ENCODE results near the gene RHNO1.
"Not testable (repeated sequence)": the region's sequence is repeated elsewhere in the genome, so short reads cannot be mapped to it uniquely, and the experiment has no call there.

The RHNO1 gene

DNA sequence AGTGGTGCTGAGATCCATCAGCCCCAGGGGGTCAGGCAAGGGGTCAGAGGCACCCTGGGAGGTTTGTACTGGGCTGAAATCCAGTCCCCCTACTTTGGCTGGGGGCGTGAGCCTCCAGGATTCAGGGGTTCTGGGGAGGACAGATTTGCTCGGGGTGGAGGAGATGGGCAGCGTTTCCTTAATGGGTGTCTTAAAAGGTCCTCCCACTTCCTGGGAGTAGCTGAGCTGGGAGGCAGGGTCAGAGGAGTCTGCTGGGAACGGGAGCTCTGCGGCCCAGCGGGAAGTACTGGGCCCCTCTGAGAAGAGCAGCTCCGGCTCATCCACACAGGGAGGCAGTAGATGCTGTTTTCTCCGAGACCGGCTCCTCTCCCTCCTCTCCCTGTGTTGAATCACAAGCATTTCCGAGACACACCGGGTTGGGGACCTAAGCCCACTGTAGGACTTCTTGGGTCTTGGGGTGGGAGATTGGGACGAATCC, 18.0 kb upstream of the RHNO1 start:
- no peak for DNase-seq

- no peak for DNase-seq
Measured at GRCh38 chr12:2860170-2860569, 16.9 kb upstream of the RHNO1 start.

GRCh38 chr12:2862876-2863275, 14.1 kb upstream of the RHNO1 start:
- DNase-seq = no peak

GRCh38 chr12:2863402-2863801, 13.6 kb upstream of the RHNO1 start:
- not testable (repeated sequence) for DNase-seq

GRCh38 chr12:2864198-2864597, 12.8 kb upstream of the RHNO1 start:
- no peak for DNase-seq

- DNase-seq = peak; percentile 35
Measured at GRCh38 chr12:2868986-2869632, 7.9 kb upstream of the RHNO1 start.

DNA sequence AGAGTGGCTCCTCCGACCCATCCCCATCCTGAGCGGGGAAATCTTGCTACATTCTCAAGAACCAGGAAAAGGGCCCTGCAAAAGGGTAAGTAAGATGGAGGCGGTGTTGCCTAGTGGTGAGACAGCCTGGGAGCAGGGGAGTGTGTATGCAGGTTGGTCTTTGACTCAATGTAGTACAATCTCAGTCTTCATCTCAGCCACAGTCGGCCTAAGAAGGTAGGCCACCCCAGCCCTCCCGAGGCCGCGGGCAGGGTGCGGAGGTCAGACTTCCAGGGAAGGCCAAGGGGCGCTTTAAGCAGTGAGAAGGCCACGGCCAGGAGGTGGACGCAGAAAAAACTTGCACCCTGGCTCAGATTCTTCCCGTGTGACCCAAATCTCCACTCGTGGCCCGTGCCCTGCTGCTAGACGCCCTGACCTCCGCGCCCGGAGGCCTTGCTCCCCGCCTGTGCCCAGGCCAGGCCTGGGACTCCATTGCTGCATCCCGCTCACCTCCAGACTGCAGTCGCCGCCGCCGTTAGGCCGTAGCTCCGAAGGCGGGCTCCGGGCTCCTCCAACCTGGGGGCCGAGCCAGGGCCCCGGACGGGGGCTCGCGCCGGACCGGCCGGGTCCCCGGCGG, 484 bp upstream of the RHNO1 start:
- DNase-seq = no peak

DNA sequence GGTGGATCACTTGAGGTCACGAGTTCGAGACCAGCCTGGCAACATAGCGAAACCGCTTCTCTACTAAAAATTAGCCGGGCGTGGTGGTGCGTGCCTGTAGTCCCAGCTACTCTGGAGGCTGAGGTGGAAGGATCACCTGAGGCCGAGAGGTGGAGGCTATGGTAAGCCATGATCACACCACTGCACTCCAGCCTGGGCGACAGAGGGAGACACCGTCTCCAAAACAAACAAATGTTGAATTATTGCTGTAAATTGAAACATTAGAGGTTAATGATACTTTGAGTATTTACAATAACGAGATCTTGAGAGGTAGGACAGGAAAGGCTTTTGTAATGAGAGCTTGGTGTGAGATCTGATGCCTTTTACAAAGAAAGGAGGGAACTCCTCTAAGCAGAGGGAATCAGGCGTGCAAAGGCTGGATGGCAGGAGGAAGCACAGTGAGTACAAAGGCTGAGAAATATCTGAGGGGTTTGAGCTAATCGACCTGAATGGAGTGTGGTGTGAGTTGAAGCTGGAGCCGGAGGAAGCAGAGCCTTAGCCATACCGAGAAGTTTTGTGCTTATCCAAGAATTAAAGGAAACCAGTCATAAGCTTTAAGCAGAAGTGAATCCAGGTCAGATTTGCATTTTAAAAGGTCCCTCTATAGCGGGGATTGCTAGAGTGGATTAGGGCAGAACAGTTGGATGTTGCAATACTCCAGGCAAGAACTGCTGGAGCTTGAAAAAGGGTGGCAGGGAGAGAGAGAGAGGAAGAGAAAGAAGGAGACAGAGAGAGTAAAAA, 1.1 kb downstream of the RHNO1 start:
- peak; percentile 43 for DNase-seq

DNA sequence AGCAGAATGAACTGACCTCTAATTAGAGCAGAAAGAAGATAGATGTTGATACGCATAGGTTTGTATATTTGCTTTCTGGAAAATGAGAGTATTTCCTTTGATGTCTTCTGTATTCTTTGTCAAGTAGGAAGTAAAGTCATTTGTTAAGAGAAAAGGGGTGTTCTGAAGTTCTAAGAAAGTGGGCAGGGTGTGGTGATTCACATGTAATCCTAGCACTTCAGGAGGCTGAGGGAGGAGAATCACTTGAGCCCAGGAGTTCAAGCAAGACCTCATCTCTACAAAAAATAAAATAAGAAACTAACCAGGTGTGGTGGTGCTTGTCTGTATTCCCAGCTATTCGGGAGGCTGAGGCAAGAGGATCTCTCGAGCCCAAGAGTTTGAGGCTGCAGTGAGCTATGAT, 2.8 kb downstream of the RHNO1 start:
- DNase-seq = no peak

DNA sequence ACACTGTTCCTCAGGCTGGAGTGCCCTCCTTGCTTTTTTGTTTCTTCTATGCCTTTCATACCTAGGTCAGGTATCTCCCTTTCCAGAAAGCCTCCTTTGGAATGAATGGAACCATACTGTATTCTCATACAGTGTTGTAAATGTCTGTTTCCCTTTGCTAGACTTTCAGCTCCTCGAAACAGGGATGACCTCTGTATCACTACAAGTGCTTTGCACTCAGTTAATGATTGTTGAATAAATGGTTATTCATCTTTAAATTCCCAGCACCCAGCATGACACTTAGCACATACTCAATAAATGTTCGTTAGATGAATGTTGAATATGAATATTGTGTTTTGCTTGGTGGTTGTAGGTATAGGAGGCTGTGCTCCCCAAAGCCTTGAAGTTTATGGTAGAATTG, 7.8 kb downstream of the RHNO1 start:
- no peak for DNase-seq

- no peak for DNase-seq
Measured at GRCh38 chr12:2886768-2887450, 9.9 kb downstream of the RHNO1 start.

DNA sequence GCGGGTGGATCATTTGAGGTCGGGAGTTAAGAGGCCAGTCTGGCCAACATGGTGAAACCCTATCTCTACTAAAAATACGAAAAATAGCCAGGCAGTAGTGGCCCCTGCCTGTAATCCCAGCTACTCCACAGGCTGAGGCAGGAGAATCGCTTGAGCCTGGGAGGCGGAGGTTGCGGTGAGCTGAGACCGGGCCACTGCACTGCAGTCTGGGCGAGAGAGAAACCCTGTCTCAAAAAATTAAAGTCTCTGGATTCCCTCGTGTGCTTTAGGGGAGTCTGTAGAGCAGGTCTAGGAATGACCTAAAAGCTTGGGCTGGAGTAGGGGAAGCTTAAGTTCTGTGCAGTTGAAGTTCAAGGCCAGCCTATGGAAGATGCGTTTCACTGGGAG, 13.0 kb downstream of the RHNO1 start:
- DNase-seq = no peak

GRCh38 chr12:2890388-2891239, 13.6 kb downstream of the RHNO1 start, which contains the start of gene TULP3:
TULP3 (plus strand) TSS chr12:2890891; CDS start chr12:2890948, 57 bp downstream.
- DNase-seq = peak; percentile 96

DNA sequence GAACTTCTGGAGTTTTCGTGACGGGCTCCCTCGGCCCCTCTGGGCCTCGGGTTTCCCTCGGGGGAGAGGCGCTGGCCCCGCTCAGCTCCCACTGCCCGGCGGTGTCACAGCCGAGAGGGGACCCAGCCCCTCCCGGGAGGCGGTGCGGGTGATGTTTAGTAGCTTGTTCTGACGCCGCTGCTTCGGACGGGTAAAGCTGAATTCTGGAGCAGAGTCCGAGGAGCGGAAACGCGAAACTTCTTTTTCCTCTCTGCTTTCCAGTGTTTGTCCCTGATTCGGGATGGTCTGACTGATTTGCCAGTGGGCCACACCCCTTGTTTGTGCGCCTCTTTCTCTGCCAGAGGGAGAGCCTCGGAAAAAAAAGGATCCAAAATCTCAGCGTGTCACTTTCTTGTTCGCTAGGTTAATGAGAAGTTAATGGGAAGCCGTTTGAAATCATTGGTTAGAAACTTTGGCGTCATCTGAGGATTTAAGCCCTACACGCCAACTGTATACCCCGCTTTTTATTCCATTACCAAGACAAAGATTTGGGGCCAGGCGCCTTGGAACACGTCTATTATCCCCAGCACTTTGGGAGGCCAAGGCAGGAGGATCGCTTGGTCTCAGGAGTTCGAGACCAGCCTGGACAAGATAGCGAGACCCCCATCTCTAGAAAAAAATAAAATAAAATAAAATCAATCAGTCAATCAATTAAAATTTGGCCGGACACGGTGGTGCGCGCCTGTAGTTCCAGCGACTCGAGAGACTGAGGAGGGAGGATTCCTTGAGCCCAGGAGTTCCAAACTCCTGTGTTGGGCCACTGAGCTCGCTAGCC, 14.4 kb downstream of the RHNO1 start:
- peak; percentile 74 for DNase-seq

DNA sequence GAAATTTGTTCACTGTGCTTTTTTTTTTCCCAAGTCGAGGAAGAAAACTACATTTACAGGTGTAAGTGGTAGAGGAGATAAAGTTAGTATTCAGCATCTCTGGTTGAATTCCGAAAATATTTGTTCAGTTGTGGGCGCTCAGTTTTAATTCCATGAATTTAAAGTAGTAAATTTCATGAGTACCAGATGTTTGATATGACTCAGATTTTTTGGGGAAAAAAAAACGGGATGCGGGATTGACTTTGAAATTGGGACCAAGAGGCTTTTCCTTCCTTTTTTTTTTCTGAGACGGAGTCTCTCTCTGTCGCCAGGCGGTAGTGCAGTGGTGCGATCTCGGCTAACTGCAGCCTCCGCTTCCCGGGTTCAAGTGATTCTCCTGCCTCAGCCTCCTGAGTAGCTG, 15.2 kb downstream of the RHNO1 start:
- DNase-seq = peak; percentile 18

DNA sequence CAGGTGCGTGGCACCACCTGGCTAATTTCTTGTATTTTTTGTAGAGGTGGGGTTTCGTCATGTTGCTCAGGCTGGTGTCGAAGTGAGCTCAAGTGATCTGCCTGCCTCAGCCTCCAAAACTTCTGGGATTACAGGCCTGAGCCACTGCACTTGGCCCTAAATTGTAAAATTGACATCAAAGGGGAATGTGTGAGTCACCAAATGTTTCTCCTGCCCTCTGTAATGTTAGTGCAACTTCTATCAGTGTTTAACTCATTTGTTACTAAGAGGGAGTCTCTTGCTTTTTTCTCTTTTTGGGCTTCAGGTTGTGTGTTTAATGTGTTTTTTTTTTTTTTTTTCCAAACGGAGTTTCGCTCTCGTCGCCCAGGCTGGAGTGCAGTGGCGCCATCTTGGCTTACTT, 16.0 kb downstream of the RHNO1 start:
- peak; percentile 90 for DNase-seq

- DNase-seq = no peak
Measured at GRCh38 chr12:2895051-2895451, 18.0 kb downstream of the RHNO1 start.

GRCh38 chr12:2895511-2895910, 18.5 kb downstream of the RHNO1 start:
- no peak for DNase-seq

DNA sequence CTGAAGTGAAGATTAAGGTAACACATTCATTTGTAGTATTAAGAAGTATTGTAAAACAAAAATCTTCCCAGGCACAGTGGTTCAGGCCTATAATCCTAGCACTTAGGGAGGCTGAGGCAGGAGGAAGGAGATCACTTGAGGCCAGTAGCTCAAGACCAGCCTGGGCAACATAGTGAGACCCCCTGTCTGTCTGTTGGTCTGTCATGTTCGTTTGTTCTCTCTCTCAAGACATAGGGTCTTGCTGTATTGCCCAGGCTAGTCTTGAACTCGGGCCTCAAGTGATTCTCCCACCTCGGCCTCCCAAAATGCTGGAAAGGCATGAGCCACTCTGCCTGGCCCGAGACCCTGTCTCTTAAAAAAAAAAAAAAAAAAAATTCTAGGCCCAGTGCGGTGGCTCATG, 20.4 kb downstream of the RHNO1 start:
- no peak for DNase-seq

DNA sequence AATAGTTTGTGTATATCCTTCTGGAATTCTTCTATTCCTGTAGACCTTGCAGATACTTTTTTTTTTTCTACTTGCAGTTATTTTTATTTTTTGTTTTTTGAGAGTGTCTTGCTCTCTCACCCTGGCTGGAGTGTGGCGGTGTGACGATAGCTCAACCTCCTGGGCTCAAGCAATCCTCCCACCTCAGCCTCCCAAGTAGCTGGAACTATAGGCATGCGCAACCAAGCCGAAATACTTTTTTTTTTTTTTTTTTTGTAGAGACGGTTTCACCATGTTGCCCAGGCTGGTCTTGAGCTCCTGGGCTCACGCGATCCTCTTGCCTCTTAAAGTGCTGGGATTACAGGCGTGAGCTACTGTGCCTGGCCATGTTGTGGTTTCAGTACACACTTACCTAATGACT, 23.6 kb downstream of the RHNO1 start:
- no peak for DNase-seq

DNA sequence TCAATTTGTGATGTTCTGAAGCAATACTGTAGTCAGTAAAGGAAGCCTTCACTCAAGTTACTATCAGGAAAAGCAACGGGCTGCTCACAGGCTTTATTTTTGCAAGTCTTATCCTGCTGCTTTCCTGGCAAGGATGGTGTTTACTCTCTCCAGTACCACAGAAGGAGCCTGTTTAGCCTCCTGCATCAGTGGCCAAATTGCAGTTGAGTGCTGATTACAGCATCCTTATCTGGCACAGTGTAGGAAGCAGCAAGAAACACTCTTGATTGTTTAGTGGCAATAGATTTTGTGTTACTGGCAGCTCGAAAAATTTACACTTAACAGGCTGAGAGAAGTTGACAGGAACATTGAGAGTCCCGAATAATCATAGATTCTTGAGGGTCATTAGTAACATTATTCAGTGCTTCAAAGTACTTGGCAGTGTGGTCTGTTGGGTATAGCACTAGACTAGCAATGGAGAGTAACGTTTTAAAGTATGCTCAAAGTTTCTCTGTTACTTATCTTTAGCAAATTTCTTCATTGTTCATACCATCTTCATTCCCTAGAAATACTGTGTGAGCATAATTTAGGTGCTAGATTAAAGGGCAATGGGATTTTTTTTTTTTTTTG, 25.4 kb downstream of the RHNO1 start:
- no peak for DNase-seq
